Keratinocyte (primary cell): ENCODE data around the gene NMS. TPM values are rescaled to one million over a fixed set of nuclear protein-coding genes. Genes with fewer than 3 reads are reported as not detected.

ENCODE experiments used
- DNase-seq: peaks from one replicate; pipeline ENCODE4 v3.0.0-alpha.2; 2011; ENCODE audit warnings: low read depth, missing footprints, low spot score
- FAIRE-seq: peaks from 2 replicates; lab custom pipeline; 2011; peaks lifted over from hg19 to GRCh38; lab: Jason Lieb, UNC
- H2AFZ ChIP-seq: 2 replicates; pipeline ENCODE4 v1.6.0; 2012; ENCODE audit warnings: low read length, control low read depth, inconsistent platforms; ENCODE audit not compliant: control insufficient read depth
- H3K27ac ChIP-seq: 2 replicates; pipeline ENCODE4 v1.5.1; 2011; ENCODE audit warnings: low read length; ENCODE audit not compliant: control insufficient read depth, insufficient read depth
- H3K27me3 ChIP-seq: 3 replicates; pipeline ENCODE4 v1.6.0; 2011; ENCODE audit warnings: low read length; ENCODE audit not compliant: control insufficient read depth, insufficient read depth; ENCODE audit errors: extremely low read depth
- H3K36me3 ChIP-seq, 2 experiments: 2 replicates in 1 of 2; 3 replicates in 1 of 2; pipeline ENCODE4 v1.5.1; 2011; ENCODE audit warnings: low read length in 2 of 2, mild to moderate bottlenecking in 1 of 2; ENCODE audit not compliant: control insufficient read depth in 2 of 2, insufficient read depth in 2 of 2; ENCODE audit errors: extremely low read depth in 1 of 2
- H3K4me1 ChIP-seq: 3 replicates; pipeline ENCODE4 v1.5.1; 2011; ENCODE audit warnings: low read length; ENCODE audit not compliant: control insufficient read depth, insufficient read depth; ENCODE audit errors: extremely low read depth
- H3K4me2 ChIP-seq: 3 replicates; pipeline ENCODE4 v1.6.0; 2011; ENCODE audit warnings: low read depth, low read length; ENCODE audit not compliant: control insufficient read depth, insufficient read depth; ENCODE audit errors: extremely low read depth
- H3K4me3 ChIP-seq, 3 experiments: fragments of 200-600 bp in 1 of 3; sonication (generic) in 1 of 3; 2 replicates in 2 of 3; 3 replicates in 1 of 3; pipeline ENCODE4 v1.5.1; 2011 to 2016; ENCODE audit warnings: low read length in 3 of 3, mild to moderate bottlenecking in 3 of 3, control low read depth in 2 of 3, inconsistent platforms in 1 of 3, low read depth in 1 of 3, mixed read lengths in 1 of 3, mixed run types in 1 of 3, moderate library complexity in 1 of 3; ENCODE audit not compliant: control insufficient read depth in 2 of 3, insufficient read depth in 2 of 3; ENCODE audit errors: extremely low read depth in 1 of 3
- H3K79me2 ChIP-seq: 2 replicates; pipeline ENCODE4 v1.6.0; 2012; ENCODE audit warnings: low read length; ENCODE audit not compliant: control insufficient read depth, insufficient read depth
- H3K9ac ChIP-seq: 3 replicates; pipeline ENCODE4 v1.6.0; 2011; ENCODE audit warnings: low read length; ENCODE audit not compliant: control insufficient read depth, insufficient read depth; ENCODE audit errors: extremely low read depth
- H3K9me1 ChIP-seq: 3 replicates; pipeline ENCODE4 v1.6.0; 2011; ENCODE audit warnings: low read length; ENCODE audit not compliant: control insufficient read depth, insufficient read depth; ENCODE audit errors: extremely low read depth
- H3K9me3 ChIP-seq: 2 replicates; pipeline ENCODE4 v1.5.1; 2012; ENCODE audit warnings: low read depth, low read length; ENCODE audit not compliant: control insufficient read depth
- H4K20me1 ChIP-seq: 3 replicates; pipeline ENCODE4 v1.6.0; 2011; ENCODE audit warnings: low read length; ENCODE audit not compliant: control insufficient read depth, insufficient read depth; ENCODE audit errors: extremely low read depth
- EZH2 ChIP-seq: IDR thresholded peaks from one replicate; pipeline ENCODE4 v1.6.1; 2012; ENCODE audit warnings: inconsistent platforms, mild to moderate bottlenecking, low read length, moderate library complexity
- dilution Hi-C: fragments of 300-500 bp; cut with MboI; formaldehyde crosslinking; loops from one replicate; pipeline ENCODE4 v1.7.0; 2020; ENCODE audit warnings: low sequenced_read_pairs; ENCODE audit not compliant: extremely low pct_ligation_motif_present
- polyA plus RNA-seq, 5 experiments: library from polyadenylated mRNA; depleted of rRNA in 3 of 5; stranded (reverse) in 3 of 5; stranded (forward) in 1 of 5; unstranded in 1 of 5; fragments of >200 nt; gene quantifications; 1 replicate in 1 of 5; 2 replicates in 3 of 5; 3 replicates in 1 of 5; pipeline versions ENCODE4 v1.2.1 to v1.2.3, GENCODE V29; 2011 to 2012; ENCODE audit warnings: missing spikeins in 2 of 5, low read depth in 1 of 5, low replicate concordance in 1 of 5
- TF ChIP-seq, protein P1 (sequence below), 3 experiments: IDR thresholded peaks in 1 of 3; conservative IDR thresholded peaks in 1 of 3; optimal IDR thresholded peaks in 1 of 3; 2 replicates in 2 of 3; 3 replicates in 1 of 3; pipeline versions ENCODE3 to v1.5.1; 2011; ENCODE audit warnings: low read length in 3 of 3, mild to moderate bottlenecking in 3 of 3, moderate library complexity in 2 of 3, control low read depth in 1 of 3, inconsistent platforms in 1 of 3; ENCODE audit not compliant: insufficient read depth in 2 of 3; ENCODE audit errors: extremely low read depth in 1 of 3

NMS gene
- polyA plus RNA-seq, 1 donor (not counting 4 experiments of a cell fraction or from before 2014, with no cell fraction given), result not detected

DNA sequence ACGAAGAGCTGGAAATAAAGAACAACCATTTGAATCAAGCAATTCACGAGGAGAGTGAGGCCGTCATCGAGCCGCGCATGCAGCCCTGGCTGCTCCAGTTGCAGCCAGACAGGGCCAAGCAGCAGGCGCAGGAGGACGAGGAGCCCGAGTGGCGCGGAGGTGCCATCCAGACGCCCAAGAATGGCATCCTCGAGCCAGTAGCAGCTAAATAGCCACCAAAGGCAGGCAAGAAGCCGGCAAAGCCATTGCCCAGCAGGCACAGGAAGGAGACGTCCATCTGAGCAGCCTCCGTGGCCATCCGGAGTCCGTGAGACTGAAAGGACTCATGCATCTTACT is 43.9 kb upstream of the NMS start:
- DNase-seq (no peak), FAIRE-seq (no peak)
- no peaks in the 10 kb centered on the region for H3K27me3 ChIP-seq
- H3K36me3 ChIP-seq, result no peaks in the 10 kb centered on the region
- no peak overlapping the region for H3K4me2 ChIP-seq
- no peak for TF ChIP-seq EZH2
- TF ChIP-seq, protein P1, sequence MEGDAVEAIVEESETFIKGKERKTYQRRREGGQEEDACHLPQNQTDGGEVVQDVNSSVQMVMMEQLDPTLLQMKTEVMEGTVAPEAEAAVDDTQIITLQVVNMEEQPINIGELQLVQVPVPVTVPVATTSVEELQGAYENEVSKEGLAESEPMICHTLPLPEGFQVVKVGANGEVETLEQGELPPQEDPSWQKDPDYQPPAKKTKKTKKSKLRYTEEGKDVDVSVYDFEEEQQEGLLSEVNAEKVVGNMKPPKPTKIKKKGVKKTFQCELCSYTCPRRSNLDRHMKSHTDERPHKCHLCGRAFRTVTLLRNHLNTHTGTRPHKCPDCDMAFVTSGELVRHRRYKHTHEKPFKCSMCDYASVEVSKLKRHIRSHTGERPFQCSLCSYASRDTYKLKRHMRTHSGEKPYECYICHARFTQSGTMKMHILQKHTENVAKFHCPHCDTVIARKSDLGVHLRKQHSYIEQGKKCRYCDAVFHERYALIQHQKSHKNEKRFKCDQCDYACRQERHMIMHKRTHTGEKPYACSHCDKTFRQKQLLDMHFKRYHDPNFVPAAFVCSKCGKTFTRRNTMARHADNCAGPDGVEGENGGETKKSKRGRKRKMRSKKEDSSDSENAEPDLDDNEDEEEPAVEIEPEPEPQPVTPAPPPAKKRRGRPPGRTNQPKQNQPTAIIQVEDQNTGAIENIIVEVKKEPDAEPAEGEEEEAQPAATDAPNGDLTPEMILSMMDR (optimal IDR thresholded peaks at IDR 0.05 in 1 of 3, IDR thresholded peaks at IDR 0.05 in 1 of 3, conservative IDR thresholded peaks at IDR 0.05 in 1 of 3; ENCODE audit: extremely low read depth in 1 of 3, insufficient read depth in 2 of 3, low read length in 3 of 3), result no peak
- no peak overlapping the region for H3K4me3 ChIP-seq
- no peaks in the 10 kb centered on the region for H3K79me2 ChIP-seq
- H3K9me1 ChIP-seq, result no peaks in the 10 kb centered on the region
- no peak overlapping the region for H3K27ac ChIP-seq
- no peaks in the 10 kb centered on the region for H4K20me1 ChIP-seq
- no peak overlapping the region for H2AFZ ChIP-seq
- no peaks in the 10 kb centered on the region for H3K4me1 ChIP-seq
- H3K9ac ChIP-seq, result no peak overlapping the region
- no peaks in the 10 kb centered on the region for H3K9me3 ChIP-seq
- dilution Hi-C loops, result no loop called here

DNA sequence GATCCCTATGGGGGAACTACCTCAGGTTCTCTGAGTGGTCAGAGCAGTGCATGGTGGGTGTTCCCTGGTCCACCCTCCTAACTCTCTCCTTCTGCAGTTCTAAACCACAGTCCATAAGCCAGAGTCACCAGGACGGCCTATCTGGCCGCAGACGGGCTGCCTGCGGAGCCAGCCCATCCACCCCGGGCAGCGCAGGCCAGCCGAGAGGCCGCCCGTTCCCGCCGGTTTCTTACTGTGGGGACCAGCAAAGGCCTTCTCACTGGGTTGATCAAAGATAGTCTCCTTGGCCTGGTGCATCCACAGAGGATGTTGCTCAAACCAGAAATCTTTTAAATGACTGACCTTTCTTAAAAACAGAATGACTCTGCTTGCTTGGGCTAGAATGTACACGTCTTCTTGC is 43.2 kb upstream of the NMS start:
- Histone ChIP-seq H3K36me3 (no peaks in the 10 kb centered on the region), H3K9ac (no peak overlapping the region), H3K4me1 (no peaks in the 10 kb centered on the region), H3K27ac (no peak overlapping the region), H2AFZ (no peak overlapping the region), H3K9me3 (no peaks in the 10 kb centered on the region), H3K9me1 (no peaks in the 10 kb centered on the region), H3K4me3 (no peak overlapping the region), H3K27me3 (no peaks in the 10 kb centered on the region), H3K4me2 (no peak overlapping the region), H3K79me2 (no peaks in the 10 kb centered on the region), H4K20me1 (no peaks in the 10 kb centered on the region)
- FAIRE-seq (no peak), DNase-seq (no peak)
- dilution Hi-C loops, result no loop called here
- TF ChIP-seq EZH2, result no peak
- TF ChIP-seq, protein P1 (optimal IDR thresholded peaks at IDR 0.05 in 1 of 3, IDR thresholded peaks at IDR 0.05 in 1 of 3, conservative IDR thresholded peaks at IDR 0.05 in 1 of 3; ENCODE audit: extremely low read depth in 1 of 3, insufficient read depth in 2 of 3, low read length in 3 of 3), result no peak
